H1 (cell line): Measurements from ENCODE around the gene SLC16A8. TPM values are rescaled to one million over a fixed set of nuclear protein-coding genes. Genes with fewer than 3 reads are reported as not detected.

Experiments
- CTCF ChIA-PET: fragments of 300-600 bp; sonication (Branson Sonifier 250); formaldehyde crosslinking; loops from one replicate; lab custom pipeline; 2021; ENCODE audit not compliant: partially characterized antibody; lab: Charles Lee
- POLR2A ChIA-PET: fragments of 300-600 bp; sonication (Branson Sonifier 250); formaldehyde crosslinking; loops from one replicate; lab custom pipeline; 2021; ENCODE audit warnings: inconsistent platforms; ENCODE audit not compliant: partially characterized antibody; lab: Charles Lee
- DNase-seq, 2 experiments: peaks; one replicate each; pipeline versions ENCODE4 v3.0.0 to v3.0.0-alpha.2; 2010 to 2022; ENCODE audit warnings: low spot score in 2 of 2, low read depth in 1 of 2, mixed read lengths in 1 of 2
- FAIRE-seq: peaks from 2 replicates; lab custom pipeline; 2011; peaks lifted over from hg19 to GRCh38; lab: Jason Lieb, UNC
- H2AFZ ChIP-seq: 2 replicates; pipeline ENCODE4 v1.8.1; 2012; ENCODE audit warnings: low read length, inconsistent platforms
- H2AK5ac ChIP-seq: 2 replicates; pipeline ENCODE4 v1.6.1; 2013; ENCODE audit warnings: low read depth, low read length
- H2BK120ac ChIP-seq: replicated peaks from 2 replicates; pipeline ENCODE3; 2013; ENCODE audit warnings: low read depth, low read length, inconsistent platforms
- H2BK12ac ChIP-seq: 2 replicates; pipeline ENCODE4 v1.6.1; 2013; ENCODE audit warnings: low read depth, low read length
- H2BK15ac ChIP-seq: 2 replicates; pipeline ENCODE4 v1.6.1; 2013; ENCODE audit warnings: low read length
- H2BK20ac ChIP-seq: 2 replicates; pipeline ENCODE4 v1.6.1; 2013; ENCODE audit warnings: low read length
- H2BK5ac ChIP-seq: 2 replicates; pipeline ENCODE4 v1.6.1; 2013; ENCODE audit warnings: low read depth, low read length
- H3K14ac ChIP-seq: 2 replicates; pipeline ENCODE4 v1.6.1; 2013; ENCODE audit warnings: inconsistent platforms; ENCODE audit not compliant: insufficient read length
- H3K18ac ChIP-seq: 2 replicates; pipeline ENCODE4 v1.6.1; 2013; ENCODE audit warnings: low read length; ENCODE audit errors: extremely low read depth
- H3K23ac ChIP-seq: 2 replicates; pipeline ENCODE4 v1.6.1; 2013; ENCODE audit warnings: inconsistent platforms; ENCODE audit not compliant: insufficient read length
- H3K23me2 ChIP-seq: 2 replicates; pipeline ENCODE4 v1.6.1; 2013; ENCODE audit warnings: low read depth, low read length
- H3K27ac ChIP-seq: 2 replicates; pipeline ENCODE4 v1.6.1; 2011; ENCODE audit warnings: low read depth, low read length, inconsistent platforms
- H3K27me3 ChIP-seq, 4 experiments: replicated peaks in 1 of 4; 1 replicate in 1 of 4; 2 replicates in 3 of 4; pipeline versions ENCODE4 v1.6.1 to v1.8.1; 2011 to 2013; ENCODE audit warnings: low read length in 3 of 4, mild to moderate bottlenecking in 3 of 4, inconsistent platforms in 2 of 4, mixed read lengths in 2 of 4, moderate library complexity in 1 of 4; ENCODE audit not compliant: control insufficient read depth in 3 of 4, insufficient read depth in 3 of 4; ENCODE audit errors: extremely low read depth in 1 of 4
- H3K36me3 ChIP-seq, 4 experiments: 2 replicates each; pipeline versions ENCODE4 v1.6.1 to v1.8.1; 2011 to 2013; ENCODE audit warnings: mild to moderate bottlenecking in 4 of 4, low read length in 3 of 4, moderate library complexity in 2 of 4, control low read depth in 1 of 4, inconsistent platforms in 1 of 4; ENCODE audit not compliant: insufficient read depth in 4 of 4, control insufficient read depth in 2 of 4
- H3K4ac ChIP-seq: replicated peaks from 2 replicates; pipeline ENCODE3; 2013; ENCODE audit warnings: low read length, low read depth, mixed read lengths, inconsistent platforms; ENCODE audit not compliant: insufficient read length
- H3K4me1 ChIP-seq, 4 experiments: replicated peaks in 1 of 4; 1 replicate in 1 of 4; 2 replicates in 3 of 4; pipeline versions ENCODE4 v1.6.1 to v1.8.1; 2011 to 2013; ENCODE audit warnings: low read length in 3 of 4, inconsistent platforms in 2 of 4, mixed read lengths in 1 of 4; ENCODE audit not compliant: insufficient read depth in 4 of 4, control insufficient read depth in 3 of 4
- H3K4me2 ChIP-seq, 2 experiments: 2 replicates each; pipeline versions ENCODE4 v1.6.1 to v1.8.1; 2011 to 2013; ENCODE audit warnings: low read depth in 2 of 2, low read length in 2 of 2, control low read depth in 1 of 2, inconsistent platforms in 1 of 2, mild to moderate bottlenecking in 1 of 2; ENCODE audit not compliant: insufficient read depth in 1 of 2
- H3K4me3 ChIP-seq, 4 experiments: fragments of 200-600, 300-600 bp in 1 of 4; sonication (generic), shearing (Covaris generic), sonication (Bioruptor Twin) in 1 of 4; 2 replicates each; pipeline versions ENCODE4 v1.5.1 to v1.8.1; 2011 to 2016; ENCODE audit warnings: low read length in 4 of 4, low read depth in 3 of 4, control low read depth in 2 of 4, inconsistent platforms in 2 of 4, mild to moderate bottlenecking in 2 of 4, mixed read lengths in 1 of 4, moderate library complexity in 1 of 4; ENCODE audit not compliant: insufficient read depth in 2 of 4; ENCODE audit errors: extremely low read depth in 1 of 4
- H3K56ac ChIP-seq: replicated peaks from 2 replicates; pipeline ENCODE3; 2013; ENCODE audit warnings: low read depth, mild to moderate bottlenecking, mixed read lengths, low read length, inconsistent platforms; ENCODE audit not compliant: insufficient read length
- H3K79me1 ChIP-seq: 2 replicates; pipeline ENCODE4 v1.6.1; 2013; ENCODE audit warnings: low read depth, low read length, control low read depth
- H3K79me2 ChIP-seq, 2 experiments: 2 replicates each; pipeline versions ENCODE4 v1.6.1 to v1.8.1; 2012 to 2013; ENCODE audit warnings: low read length in 2 of 2, mild to moderate bottlenecking in 2 of 2, inconsistent platforms in 1 of 2; ENCODE audit not compliant: insufficient read depth in 2 of 2, control insufficient read depth in 1 of 2
- H3K9ac ChIP-seq, 4 experiments: replicated peaks in 1 of 4; 1 replicate in 1 of 4; 2 replicates in 3 of 4; pipeline versions ENCODE4 v1.6.1 to v1.8.1; 2011 to 2013; ENCODE audit warnings: low read depth in 3 of 4, low read length in 3 of 4, control low read depth in 2 of 4, mild to moderate bottlenecking in 2 of 4, moderate library complexity in 2 of 4, inconsistent platforms in 1 of 4; ENCODE audit errors: extremely low read depth in 1 of 4
- H3K9me3 ChIP-seq, 2 experiments: 2 replicates each; pipeline versions ENCODE4 v1.6.1 to v1.8.1; 2012 to 2013; ENCODE audit warnings: mild to moderate bottlenecking in 2 of 2, moderate library complexity in 2 of 2, control low read depth in 1 of 2, inconsistent platforms in 1 of 2, low read depth in 1 of 2, low read length in 1 of 2, mixed read lengths in 1 of 2; ENCODE audit not compliant: insufficient read depth in 2 of 2
- H4K20me1 ChIP-seq, 2 experiments: replicated peaks in 1 of 2; 2 replicates each; pipeline versions ENCODE3 to v1.8.1; 2011 to 2013; ENCODE audit warnings: inconsistent platforms in 2 of 2, low read length in 2 of 2, mild to moderate bottlenecking in 1 of 2; ENCODE audit not compliant: insufficient read depth in 2 of 2, control insufficient read depth in 1 of 2
- H4K5ac ChIP-seq: 2 replicates; pipeline ENCODE4 v1.6.1; 2013; ENCODE audit warnings: low read length, low read depth, mixed read lengths, inconsistent platforms; ENCODE audit not compliant: insufficient read length
- H4K8ac ChIP-seq: 2 replicates; pipeline ENCODE4 v1.8.0; 2013; ENCODE audit warnings: mild to moderate bottlenecking, moderate library complexity, low read length, inconsistent platforms; ENCODE audit not compliant: insufficient read depth; ENCODE audit errors: extremely low read depth
- H4K91ac ChIP-seq: replicated peaks from 2 replicates; pipeline ENCODE3; 2013; ENCODE audit warnings: low read length, mixed read lengths, inconsistent platforms; ENCODE audit not compliant: insufficient read length
- CHD1 ChIP-seq: IDR thresholded peaks from 2 replicates; pipeline ENCODE4 v1.6.1; 2012; ENCODE audit warnings: low read depth, low read length, improper control_type of control experiment
- SIX5 ChIP-seq: IDR thresholded peaks from 2 replicates; pipeline ENCODE4 v1.6.1; 2011; ENCODE audit warnings: mild to moderate bottlenecking, low read depth, low read length
- TAF1 ChIP-seq: IDR thresholded peaks from 2 replicates; pipeline ENCODE4 v1.6.1; 2011; ENCODE audit warnings: mild to moderate bottlenecking, low read depth, low read length
- TCF12 ChIP-seq: IDR thresholded peaks from 2 replicates; pipeline ENCODE4 v1.6.1; 2011; ENCODE audit warnings: low read depth, mild to moderate bottlenecking, low read length
- WGBS, 2 experiments: shearing (Covaris generic) in 1 of 2; methylation state at CpG; one replicate each; pipeline versions ENCODE4 v1.1.6 to v1.1.7; 2013 to 2015; ENCODE audit warnings: low lambda C conversion rate in 2 of 2, mixed read lengths in 2 of 2, inconsistent platforms in 1 of 2, low coverage in 1 of 2, missing lambda C conversion rate in 1 of 2; ENCODE audit not compliant: insufficient replicate concordance in 2 of 2, insufficient coverage in 1 of 2, insufficient read length in 1 of 2; ENCODE audit errors: extremely low coverage in 1 of 2, missing lambda C conversion rate in 1 of 2; 5-methylcytosine and 5-hydroxymethylcytosine counted together
- polyA plus RNA-seq, 7 experiments: library from polyadenylated mRNA; depleted of rRNA in 3 of 7; stranded (reverse) in 5 of 7; unstranded in 2 of 7; fragments of >200 nt in 5 of 7; fragments of 200-250 nt in 2 of 7; gene quantifications; 1 replicate in 5 of 7; 2 replicates in 1 of 7; 4 replicates in 1 of 7; pipeline versions ENCODE4 v1.2.1 to v1.2.3, GENCODE V29; 2011 to 2013; ENCODE audit warnings: missing spikeins in 2 of 7, mixed read lengths in 2 of 7
- total RNA-seq: library from RNA; stranded (reverse); fragmentation: NEBNext Ultra II Directional; extraction: Animal tissue kit (Norgen Biotek cat#: 25700); gene quantifications from 2 replicates; pipeline ENCODE4 v1.2.1, GENCODE V29; 2021
- TF ChIP-seq, protein P1 (sequence below): IDR thresholded peaks from 2 replicates; pipeline ENCODE4 v1.6.1; 2012; ENCODE audit warnings: low read length, inconsistent platforms

Gene SLC16A8
- total and polyA plus RNA-seq, 2 of the 8 experiments (the other 6 are each of a cell fraction or from before 2014, with no cell fraction given): 0.70 TPM; not detected in 1

DNA sequence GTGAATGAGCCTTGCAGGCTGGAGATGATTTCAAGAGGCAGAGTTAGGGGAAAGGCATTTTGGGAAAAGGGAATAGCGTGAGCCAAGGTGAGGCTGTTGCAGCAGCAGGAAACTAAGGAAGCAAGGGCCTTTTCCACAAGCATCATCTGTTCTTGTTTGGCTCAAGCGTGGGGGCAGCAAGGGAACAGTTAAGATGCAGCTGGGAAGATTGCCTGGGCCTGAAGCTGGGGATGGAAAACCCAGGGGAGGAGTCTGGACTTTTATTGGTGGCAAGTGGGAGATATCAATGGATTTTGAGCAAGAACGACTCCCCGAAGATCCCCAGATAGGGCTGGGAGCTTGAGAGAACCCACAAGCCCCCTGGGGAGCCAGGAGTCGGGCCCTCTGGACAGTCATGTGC is 54.1 kb downstream of the SLC16A8 start:
- no peak overlapping the region for H3K4me3 ChIP-seq
- no peaks in the 10 kb centered on the region for H3K79me2 ChIP-seq
- H3K79me1 ChIP-seq: no peaks in the 10 kb centered on the region
- H3K14ac ChIP-seq: no peak overlapping the region
- H3K4me1 ChIP-seq: peaks cover 0 to 30% (median 17%) of the 10 kb centered on the region in 4 experiments; a peak in 6 of 7 replicates
- CTCF ChIA-PET: interaction anchor here (0.6 to 2.3 kb wide), 7 partner anchors 9 to 538 kb away, joined by 3 to 8 read pairs (median 4); no protein-coding TSS in a partner anchor
- no peaks in the 10 kb centered on the region for H3K36me3 ChIP-seq
- no peaks in the 10 kb centered on the region for H3K9me3 ChIP-seq
- H3K27ac ChIP-seq: no peak overlapping the region
- no peak overlapping the region for H3K4me2 ChIP-seq
- 85% methylated on average over 5 of the region's 5 CpGs; no CpG with 5 or more reads in 1 of the 2 experiments for WGBS, 2 experiments
- no peak overlapping the region for H4K5ac ChIP-seq
- DNase-seq: no peak
- POLR2A ChIA-PET: interaction anchor here (0.8 to 1.3 kb wide), 3 partner anchors 13 to 80 kb away, joined by 3 read pairs; partner anchors contain the start of gene BAIAP2L2
- no peak overlapping the region for H3K9ac ChIP-seq
- H3K56ac ChIP-seq: no peak overlapping the region
- H4K91ac ChIP-seq: no peak overlapping the region
- no peak overlapping the region for H2AK5ac ChIP-seq
- H4K20me1 ChIP-seq: peaks cover 0 to 3% of the 10 kb centered on the region in 2 experiments
- H2BK15ac ChIP-seq: peak overlapping the region; percentile 0; the same call in 1 of the 2 replicates
- H3K18ac ChIP-seq: no peak overlapping the region
- H3K4ac ChIP-seq: no peak overlapping the region
- H3K27me3 ChIP-seq: peaks cover 0 to 8% (median under 1%) of the 10 kb centered on the region in 4 experiments; a peak in 1 of 7 replicates
- no peak overlapping the region for H2BK5ac ChIP-seq
- peak overlapping the region; percentile 39; the same call in 1 of the 2 replicates for H2BK12ac ChIP-seq
- no peak overlapping the region for H4K8ac ChIP-seq
- no peak for FAIRE-seq
- H2BK120ac ChIP-seq: no peak overlapping the region
- H2BK20ac ChIP-seq: no peak overlapping the region
- no peak overlapping the region for H3K23ac ChIP-seq
- no peak overlapping the region for H2AFZ ChIP-seq
- H3K23me2 ChIP-seq: peaks cover 3% of the 10 kb centered on the region; the same call in 1 of the 2 replicates
- TF ChIP-seq CHD1 (no peak), TCF12 (no peak), TAF1 (no peak), SIX5 (no peak)
- TF ChIP-seq, protein P1, sequence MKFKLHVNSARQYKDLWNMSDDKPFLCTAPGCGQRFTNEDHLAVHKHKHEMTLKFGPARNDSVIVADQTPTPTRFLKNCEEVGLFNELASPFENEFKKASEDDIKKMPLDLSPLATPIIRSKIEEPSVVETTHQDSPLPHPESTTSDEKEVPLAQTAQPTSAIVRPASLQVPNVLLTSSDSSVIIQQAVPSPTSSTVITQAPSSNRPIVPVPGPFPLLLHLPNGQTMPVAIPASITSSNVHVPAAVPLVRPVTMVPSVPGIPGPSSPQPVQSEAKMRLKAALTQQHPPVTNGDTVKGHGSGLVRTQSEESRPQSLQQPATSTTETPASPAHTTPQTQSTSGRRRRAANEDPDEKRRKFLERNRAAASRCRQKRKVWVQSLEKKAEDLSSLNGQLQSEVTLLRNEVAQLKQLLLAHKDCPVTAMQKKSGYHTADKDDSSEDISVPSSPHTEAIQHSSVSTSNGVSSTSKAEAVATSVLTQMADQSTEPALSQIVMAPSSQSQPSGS: no peak
